HG03097 (cell line): ENCODE results near the gene CHST11.

Experiments
- ATAC-seq: cut with Tn5 transposase; IDR thresholded peaks from one replicate; pipeline ENCODE4 v1.9.1; 2021; ENCODE audit not compliant: unreplicated experiment, low FRiP score

Gene CHST11

GRCh38 chr12:104764225-104765091 is 307.7 kb downstream of the CHST11 start:
- no peak for ATAC-seq

- no peak for ATAC-seq
These were observed 310.5 kb downstream of the CHST11 start for GRCh38 chr12:104767261-104767660.

- ATAC-seq = no peak
These were observed 311.3 kb downstream of the CHST11 start for GRCh38 chr12:104768033-104768432.

GRCh38 chr12:104769144-104769561 is 312.4 kb downstream of the CHST11 start:
- no peak for ATAC-seq

GRCh38 chr12:104772336-104772735 is 315.6 kb downstream of the CHST11 start:
- ATAC-seq = no peak

- no peak for ATAC-seq
These were observed 319.0 kb downstream of the CHST11 start for GRCh38 chr12:104775731-104776231.

GRCh38 chr12:104779134-104779533 is 322.4 kb downstream of the CHST11 start:
- ATAC-seq = no peak

GRCh38 chr12:104782296-104782695 is 325.5 kb downstream of the CHST11 start:
- ATAC-seq = no peak

GRCh38 chr12:104784592-104784991 is 327.8 kb downstream of the CHST11 start:
- ATAC-seq = no peak

GRCh38 chr12:104785886-104786285 is 329.1 kb downstream of the CHST11 start:
- no peak for ATAC-seq

GRCh38 chr12:104786352-104786751 is 329.6 kb downstream of the CHST11 start:
- no peak for ATAC-seq

- no peak for ATAC-seq
These were observed 332.1 kb downstream of the CHST11 start for GRCh38 chr12:104788840-104789271.

GRCh38 chr12:104790296-104791125 is 333.8 kb downstream of the CHST11 start:
- no peak for ATAC-seq

- no peak for ATAC-seq
These were observed 335.8 kb downstream of the CHST11 start for GRCh38 chr12:104792570-104792969.

- ATAC-seq = no peak
These were observed 336.5 kb downstream of the CHST11 start for GRCh38 chr12:104793285-104793684.

GRCh38 chr12:104793968-104794367 is 337.2 kb downstream of the CHST11 start:
- no peak for ATAC-seq

GRCh38 chr12:104796475-104796862 is 339.7 kb downstream of the CHST11 start:
- no peak for ATAC-seq

- no peak for ATAC-seq
These were observed 342.7 kb downstream of the CHST11 start for GRCh38 chr12:104799458-104799857.

GRCh38 chr12:104801005-104801404 is 344.3 kb downstream of the CHST11 start:
- ATAC-seq = no peak

- ATAC-seq = no peak
These were observed 344.7 kb downstream of the CHST11 start for GRCh38 chr12:104801427-104801826.

GRCh38 chr12:104802208-104802607 is 345.5 kb downstream of the CHST11 start:
- no peak for ATAC-seq
